ENCODE measurements around the gene EGFLAM.

EGFLAM gene

GRCh38 chr5:38396766-38397165 is 138.4 kb downstream of the EGFLAM start:
- H3K79me2 ChIP-seq (ENCODE audit: control insufficient read depth, insufficient read depth, low read length, poor library complexity), result no peaks in the 10 kb centered on the region
- peak overlapping the region; percentile 19 for H3K4me3 ChIP-seq (ENCODE audit: low read depth, low read length)
- no peak overlapping the region for H2AK5ac ChIP-seq (ENCODE audit: low read length)
- H3K4me1 ChIP-seq (ENCODE audit: control insufficient read depth in 1 of 2, insufficient read depth in 2 of 2, low read length in 2 of 2), result no peaks in the 10 kb centered on the region
- H3K9me3 ChIP-seq (ENCODE audit: insufficient read depth, low read depth, low read length), result no peaks in the 10 kb centered on the region
- H2AFZ ChIP-seq (ENCODE audit: insufficient read depth, low read length, poor library complexity), result no peak overlapping the region
- no peak for DNase-seq
- H3K14ac ChIP-seq (ENCODE audit: low read length), result no peak overlapping the region
- no peak overlapping the region for H3K4ac ChIP-seq (ENCODE audit: low read depth, low read length)
- no peak overlapping the region for H3K9ac ChIP-seq (ENCODE audit: low read length)
- H2BK12ac ChIP-seq (ENCODE audit: low read length), result no peak overlapping the region
- no peak overlapping the region for H2BK120ac ChIP-seq (ENCODE audit: insufficient read depth, low read length, poor library complexity)
- H4K91ac ChIP-seq (ENCODE audit: low read depth, low read length), result no peak overlapping the region
- WGBS (ENCODE audit: extremely low coverage, insufficient coverage, insufficient read length), result no CpG with 5 or more reads among the region's 6 CpGs
- no peak overlapping the region for H3K27ac ChIP-seq (ENCODE audit: low read depth, low read length)
- no peak overlapping the region for H2BK5ac ChIP-seq (ENCODE audit: low read depth, low read length, poor library complexity)
- H3K23ac ChIP-seq (ENCODE audit: low read length), result no peak overlapping the region
- no peaks in the 10 kb centered on the region for H3K79me1 ChIP-seq (ENCODE audit: low read length)
- no peak overlapping the region for H4K8ac ChIP-seq (ENCODE audit: low read depth, low read length)
- no peaks in the 10 kb centered on the region for H3K27me3 ChIP-seq (ENCODE audit: insufficient read depth, low read length)
- no peak overlapping the region for H3K4me2 ChIP-seq (ENCODE audit: low read length)
- no peak overlapping the region for H3K18ac ChIP-seq (ENCODE audit: low read length)
- no peak overlapping the region for H4K12ac ChIP-seq (ENCODE audit: low read depth, low read length)
- no peaks in the 10 kb centered on the region for H3K36me3 ChIP-seq (ENCODE audit: control insufficient read depth in 1 of 2, insufficient read depth in 2 of 2, low read length in 2 of 2)

- H4K91ac ChIP-seq (ENCODE audit: low read depth, low read length), result no peak overlapping the region
- no peak overlapping the region for H4K8ac ChIP-seq (ENCODE audit: low read depth, low read length)
- H3K18ac ChIP-seq (ENCODE audit: low read length), result no peak overlapping the region
- no peak overlapping the region for H4K12ac ChIP-seq (ENCODE audit: low read depth, low read length)
- H3K79me1 ChIP-seq (ENCODE audit: low read length), result no peaks in the 10 kb centered on the region
- H3K79me2 ChIP-seq (ENCODE audit: control insufficient read depth, insufficient read depth, low read length, poor library complexity), result no peaks in the 10 kb centered on the region
- no peak overlapping the region for H3K4me2 ChIP-seq (ENCODE audit: low read length)
- no peak overlapping the region for H3K9ac ChIP-seq (ENCODE audit: low read length)
- no CpG with 5 or more reads among the region's 2 CpGs for WGBS (ENCODE audit: extremely low coverage, insufficient coverage, insufficient read length)
- no peak overlapping the region for H2BK120ac ChIP-seq (ENCODE audit: insufficient read depth, low read length, poor library complexity)
- H3K27me3 ChIP-seq (ENCODE audit: insufficient read depth, low read length), result no peaks in the 10 kb centered on the region
- H2AK5ac ChIP-seq (ENCODE audit: low read length), result no peak overlapping the region
- H3K9me3 ChIP-seq (ENCODE audit: insufficient read depth, low read depth, low read length), result no peaks in the 10 kb centered on the region
- H2BK5ac ChIP-seq (ENCODE audit: low read depth, low read length, poor library complexity), result no peak overlapping the region
- H3K36me3 ChIP-seq (ENCODE audit: control insufficient read depth in 1 of 2, insufficient read depth in 2 of 2, low read length in 2 of 2), result no peaks in the 10 kb centered on the region
- no peaks in the 10 kb centered on the region for H3K4me1 ChIP-seq (ENCODE audit: control insufficient read depth in 1 of 2, insufficient read depth in 2 of 2, low read length in 2 of 2)
- H2BK12ac ChIP-seq (ENCODE audit: low read length), result no peak overlapping the region
- no peak for DNase-seq
- H3K14ac ChIP-seq (ENCODE audit: low read length), result no peak overlapping the region
- H2AFZ ChIP-seq (ENCODE audit: insufficient read depth, low read length, poor library complexity), result no peak overlapping the region
- no peak overlapping the region for H3K4ac ChIP-seq (ENCODE audit: low read depth, low read length)
- H3K4me3 ChIP-seq (ENCODE audit: low read depth, low read length), result no peak overlapping the region
- H3K23ac ChIP-seq (ENCODE audit: low read length), result no peak overlapping the region
- H3K27ac ChIP-seq (ENCODE audit: low read depth, low read length), result no peak overlapping the region
These were observed 142.0 kb downstream of the EGFLAM start for GRCh38 chr5:38400365-38400764.

- no peak overlapping the region for H3K9ac ChIP-seq (ENCODE audit: low read length)
- H3K79me1 ChIP-seq (ENCODE audit: low read length), result no peaks in the 10 kb centered on the region
- H3K4me1 ChIP-seq (ENCODE audit: control insufficient read depth in 1 of 2, insufficient read depth in 2 of 2, low read length in 2 of 2), result no peaks in the 10 kb centered on the region
- H3K18ac ChIP-seq (ENCODE audit: low read length), result no peak overlapping the region
- H4K12ac ChIP-seq (ENCODE audit: low read depth, low read length), result no peak overlapping the region
- no peak overlapping the region for H3K4me2 ChIP-seq (ENCODE audit: low read length)
- no peak overlapping the region for H3K14ac ChIP-seq (ENCODE audit: low read length)
- no peak overlapping the region for H2BK120ac ChIP-seq (ENCODE audit: insufficient read depth, low read length, poor library complexity)
- H2AK5ac ChIP-seq (ENCODE audit: low read length), result no peak overlapping the region
- no peak overlapping the region for H3K27ac ChIP-seq (ENCODE audit: low read depth, low read length)
- H3K27me3 ChIP-seq (ENCODE audit: insufficient read depth, low read length), result no peaks in the 10 kb centered on the region
- H4K91ac ChIP-seq (ENCODE audit: low read depth, low read length), result no peak overlapping the region
- no peak overlapping the region for H2BK12ac ChIP-seq (ENCODE audit: low read length)
- H3K4me3 ChIP-seq (ENCODE audit: low read depth, low read length), result no peak overlapping the region
- no peak for DNase-seq
- no CpG with 5 or more reads among the region's 1 CpG for WGBS (ENCODE audit: extremely low coverage, insufficient coverage, insufficient read length)
- H3K79me2 ChIP-seq (ENCODE audit: control insufficient read depth, insufficient read depth, low read length, poor library complexity), result no peaks in the 10 kb centered on the region
- H2AFZ ChIP-seq (ENCODE audit: insufficient read depth, low read length, poor library complexity), result no peak overlapping the region
- no peak overlapping the region for H2BK5ac ChIP-seq (ENCODE audit: low read depth, low read length, poor library complexity)
- no peak overlapping the region for H4K8ac ChIP-seq (ENCODE audit: low read depth, low read length)
- H3K9me3 ChIP-seq (ENCODE audit: insufficient read depth, low read depth, low read length), result no peaks in the 10 kb centered on the region
- no peaks in the 10 kb centered on the region for H3K36me3 ChIP-seq (ENCODE audit: control insufficient read depth in 1 of 2, insufficient read depth in 2 of 2, low read length in 2 of 2)
- H3K23ac ChIP-seq (ENCODE audit: low read length), result no peak overlapping the region
- H3K4ac ChIP-seq (ENCODE audit: low read depth, low read length), result no peak overlapping the region
These were observed 142.8 kb downstream of the EGFLAM start for GRCh38 chr5:38401145-38401544.

- no CpG with 5 or more reads among the region's 5 CpGs for WGBS (ENCODE audit: extremely low coverage, insufficient coverage, insufficient read length)
- H3K18ac ChIP-seq (ENCODE audit: low read length), result no peak overlapping the region
- H3K9me3 ChIP-seq (ENCODE audit: insufficient read depth, low read depth, low read length), result no peaks in the 10 kb centered on the region
- H3K27ac ChIP-seq (ENCODE audit: low read depth, low read length), result no peak overlapping the region
- H3K14ac ChIP-seq (ENCODE audit: low read length), result no peak overlapping the region
- DNase-seq, result no peak
- H4K91ac ChIP-seq (ENCODE audit: low read depth, low read length), result no peak overlapping the region
- no peak overlapping the region for H3K4me3 ChIP-seq (ENCODE audit: low read depth, low read length)
- H2BK5ac ChIP-seq (ENCODE audit: low read depth, low read length, poor library complexity), result no peak overlapping the region
- no peak overlapping the region for H2BK12ac ChIP-seq (ENCODE audit: low read length)
- no peak overlapping the region for H3K4me2 ChIP-seq (ENCODE audit: low read length)
- H3K4me1 ChIP-seq (ENCODE audit: control insufficient read depth in 1 of 2, insufficient read depth in 2 of 2, low read length in 2 of 2), result no peaks in the 10 kb centered on the region
- H3K27me3 ChIP-seq (ENCODE audit: insufficient read depth, low read length), result no peaks in the 10 kb centered on the region
- H3K79me1 ChIP-seq (ENCODE audit: low read length), result no peaks in the 10 kb centered on the region
- H3K4ac ChIP-seq (ENCODE audit: low read depth, low read length), result no peak overlapping the region
- no peaks in the 10 kb centered on the region for H3K79me2 ChIP-seq (ENCODE audit: control insufficient read depth, insufficient read depth, low read length, poor library complexity)
- H4K8ac ChIP-seq (ENCODE audit: low read depth, low read length), result no peak overlapping the region
- H2AK5ac ChIP-seq (ENCODE audit: low read length), result no peak overlapping the region
- no peak overlapping the region for H2AFZ ChIP-seq (ENCODE audit: insufficient read depth, low read length, poor library complexity)
- H4K12ac ChIP-seq (ENCODE audit: low read depth, low read length), result no peak overlapping the region
- no peak overlapping the region for H3K23ac ChIP-seq (ENCODE audit: low read length)
- H3K36me3 ChIP-seq (ENCODE audit: control insufficient read depth in 1 of 2, insufficient read depth in 2 of 2, low read length in 2 of 2), result no peaks in the 10 kb centered on the region
- no peak overlapping the region for H3K9ac ChIP-seq (ENCODE audit: low read length)
- no peak overlapping the region for H2BK120ac ChIP-seq (ENCODE audit: insufficient read depth, low read length, poor library complexity)
These were observed 145.0 kb downstream of the EGFLAM start for GRCh38 chr5:38403406-38403805.
